SIG-M5 treated with dmso at 0.1 percent for 504 hours (cell line): ENCODE measurements around the gene KRTAP29-1.
A peak's percentile ranks its signal among the peaks of the same experiment; 100 is the strongest.

ENCODE experiments used
- DNase-seq: peaks from one replicate; lab custom pipeline; 2025; ENCODE audit not compliant: unreplicated experiment; lab: John Stamatoyannopoulos, UW

KRTAP29-1 gene

GRCh38 chr17:41328207-41328606 lies 25.6 kb upstream of the KRTAP29-1 start:
- no peak for DNase-seq

- DNase-seq: no peak
These were observed 24.9 kb upstream of the KRTAP29-1 start for GRCh38 chr17:41327411-41328120.

- DNase-seq: no peak
These were observed 23.8 kb upstream of the KRTAP29-1 start for GRCh38 chr17:41326173-41327145.

GRCh38 chr17:41325611-41326010 lies 23.0 kb upstream of the KRTAP29-1 start:
- no peak for DNase-seq

GRCh38 chr17:41325126-41325525 lies 22.5 kb upstream of the KRTAP29-1 start:
- no peak for DNase-seq

DNA sequence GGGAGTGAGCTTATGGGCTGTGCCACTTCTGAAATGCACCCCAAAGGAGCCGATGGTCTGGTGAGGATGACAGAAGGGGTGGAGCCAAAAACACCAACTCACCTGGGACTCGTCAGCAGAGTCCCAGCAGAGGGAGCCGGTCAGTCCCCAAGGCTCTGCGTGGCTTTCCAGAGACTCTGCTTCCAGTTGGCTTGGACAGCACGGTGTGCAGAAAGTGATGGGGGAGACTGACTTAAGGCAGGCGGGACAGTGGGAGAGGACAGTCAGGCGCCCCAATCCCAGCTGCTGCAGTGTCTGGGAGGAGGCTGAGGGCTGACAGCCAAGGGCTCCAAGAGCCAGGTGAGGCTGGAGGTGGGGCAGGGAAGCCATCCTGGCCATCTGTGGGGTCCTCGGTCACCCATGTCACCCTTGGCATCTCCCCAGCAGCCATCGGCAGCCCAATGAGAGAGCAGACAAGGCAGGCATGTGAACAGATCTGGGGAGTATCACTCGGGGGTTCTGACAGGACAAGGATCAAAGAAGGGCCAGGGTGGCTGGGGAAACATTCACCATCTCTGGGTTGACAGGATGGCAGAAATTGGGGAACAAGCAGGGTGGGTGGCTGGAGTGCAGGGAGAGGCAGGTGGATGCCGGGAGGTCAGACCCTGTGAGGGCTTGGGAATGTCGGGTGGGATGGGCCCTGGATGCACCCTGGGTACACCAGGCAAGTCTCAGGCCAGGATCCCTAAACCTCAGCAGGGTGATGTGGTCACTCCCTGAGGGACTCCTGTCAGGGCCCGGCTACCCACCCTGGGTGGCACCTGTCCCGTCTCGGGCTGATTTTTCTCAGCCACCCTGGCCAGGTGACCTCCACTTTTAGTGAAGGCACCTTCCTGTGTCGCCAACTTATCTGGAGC lies 21.8 kb upstream of the KRTAP29-1 start:
- DNase-seq: no peak

GRCh38 chr17:41322903-41323895 lies 20.5 kb upstream of the KRTAP29-1 start:
- DNase-seq: no peak

GRCh38 chr17:41322094-41322902 lies 19.6 kb upstream of the KRTAP29-1 start:
- DNase-seq: peak; percentile 47

DNA sequence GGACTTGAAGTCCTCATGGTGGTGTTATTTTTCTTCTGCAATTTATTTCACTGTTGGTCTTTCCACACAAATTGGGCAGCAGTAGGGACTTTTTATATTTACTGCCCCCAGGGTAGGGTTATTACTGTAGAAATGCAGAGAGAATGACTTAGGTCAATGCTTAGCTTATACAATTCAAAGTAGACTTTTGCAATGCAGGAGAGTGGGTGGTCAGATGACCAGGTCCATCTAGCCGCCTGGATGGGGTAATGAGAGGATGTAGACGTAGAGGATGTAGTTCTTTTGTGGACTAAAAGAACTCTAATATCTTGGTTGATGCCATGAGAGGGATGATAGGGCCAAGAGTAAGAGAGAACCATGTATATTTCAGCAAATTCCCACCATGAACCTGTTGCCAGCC lies 15.6 kb upstream of the KRTAP29-1 start:
- no peak for DNase-seq

DNA sequence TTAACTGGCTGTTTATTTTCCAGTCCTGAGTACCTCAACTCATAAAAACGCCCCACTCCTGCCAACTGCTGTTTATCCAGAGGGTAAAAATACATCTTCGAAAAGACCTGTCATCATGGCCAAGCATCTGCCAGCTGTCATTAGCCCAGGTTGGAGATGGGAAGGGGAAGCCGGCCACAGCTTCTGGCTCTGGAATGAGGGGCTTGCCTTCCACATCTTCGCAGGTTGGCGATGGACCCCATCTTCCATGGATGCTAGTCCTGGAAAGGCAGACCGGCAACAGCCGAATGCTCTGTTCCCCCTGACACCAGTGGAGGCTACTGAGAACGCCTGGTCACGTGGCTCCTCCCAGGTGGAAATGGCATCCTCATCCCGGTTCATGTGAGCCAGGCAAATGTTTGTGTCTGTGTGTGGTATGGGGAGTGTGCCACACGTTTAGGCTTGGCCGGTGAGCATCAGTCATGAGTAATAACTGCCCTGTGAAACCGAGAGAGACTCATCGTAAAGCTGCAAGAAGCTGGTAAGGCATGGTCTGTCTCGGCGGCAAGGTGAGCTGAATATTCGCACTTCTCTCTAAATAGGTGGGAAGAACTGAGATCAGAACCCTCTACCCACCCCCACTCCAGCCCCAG lies 13.3 kb upstream of the KRTAP29-1 start:
- DNase-seq: no peak

GRCh38 chr17:41315204-41315794 lies 12.6 kb upstream of the KRTAP29-1 start, which contains the start of gene KRTAP17-1:
Gene KRTAP17-1, minus strand, starts transcription at chr17:41315710. Its CDS starts 60 bp downstream, at chr17:41315650.
- no peak for DNase-seq

- DNase-seq: no peak
These were observed 8.5 kb upstream of the KRTAP29-1 start for GRCh38 chr17:41311111-41311510.

DNA sequence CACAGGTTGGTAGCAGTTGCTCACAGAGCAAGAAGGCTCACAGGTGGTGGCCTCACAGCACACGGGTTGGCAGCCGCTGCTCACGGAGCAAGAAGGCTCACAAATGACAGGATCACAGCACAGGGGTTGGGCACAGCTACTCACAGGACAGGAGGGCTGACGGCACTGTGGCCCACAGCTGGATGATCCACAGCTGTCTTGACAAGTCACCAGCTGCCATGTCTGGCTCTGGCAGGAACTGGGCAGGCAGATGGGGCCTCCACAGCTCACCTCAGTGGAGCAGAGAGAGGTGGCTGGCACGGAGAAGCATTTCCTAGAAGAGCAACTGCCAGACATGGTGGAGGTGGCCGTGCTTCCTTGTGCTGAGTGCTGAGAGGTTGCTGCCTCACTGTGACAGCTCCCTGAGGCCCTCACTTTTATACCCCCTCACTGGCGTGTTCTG lies 6.3 kb upstream of the KRTAP29-1 start, which contains the start of gene KRTAP16-1:
KRTAP16-1 (minus strand) TSS at position 392 of the 442 bp plus-strand sequence; CDS start at position 336, 56 bp downstream.
- no peak for DNase-seq

GRCh38 chr17:41308251-41308917 lies 5.7 kb upstream of the KRTAP29-1 start:
- no peak for DNase-seq

- no peak for DNase-seq
These were observed 5.0 kb upstream of the KRTAP29-1 start for GRCh38 chr17:41307647-41308046.

DNA sequence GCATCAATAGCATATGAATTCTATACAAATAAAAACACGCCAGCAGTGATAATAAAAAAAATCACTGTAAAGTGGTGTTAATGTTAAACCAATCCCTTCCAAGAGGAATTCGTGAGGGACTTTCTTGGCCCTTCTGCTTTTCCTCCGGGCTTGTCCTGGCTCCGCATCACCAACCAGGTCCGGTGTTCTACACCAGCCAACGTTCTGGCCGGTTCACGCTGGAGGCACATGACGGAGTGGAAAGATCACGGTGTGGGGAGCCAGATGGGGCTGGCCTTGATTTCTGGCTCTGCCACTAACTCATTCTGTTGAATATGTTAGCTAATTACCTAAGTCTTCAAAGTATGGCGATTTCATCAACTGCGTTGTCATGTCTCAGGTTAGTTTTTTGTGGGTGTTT lies 1.4 kb upstream of the KRTAP29-1 start:
- no peak for DNase-seq

GRCh38 chr17:41302981-41303380 lies 330 bp upstream of the KRTAP29-1 start:
- DNase-seq: no peak
